ENCODE results near the gene FMR1. TPM values are rescaled to one million over a fixed set of nuclear protein-coding genes. Genes with fewer than 3 reads are reported as not detected.

FMR1 gene
- polyA plus RNA-seq = 103 TPM
- long read RNA-seq, donor 1, full-length matches to known transcripts = 4 of 4 reads
- long read RNA-seq, donor 1, partial matches to known transcripts = 0 of 4 reads
- long read RNA-seq, donor 1, other reads (novel, unspliced or antisense) = 0 of 4 reads
- long read RNA-seq, donor 2, partial matches to known transcripts = 7 of 10 reads
- long read RNA-seq, donor 2, other reads (novel, unspliced or antisense) = 0 of 10 reads
- long read RNA-seq, donor 3, full-length matches to known transcripts = 7 of 7 reads
- long read RNA-seq, donor 3, partial matches to known transcripts = 0 of 7 reads
- long read RNA-seq, donor 3, other reads (novel, unspliced or antisense) = 0 of 7 reads
- long read RNA-seq, donor 4 = 0 reads
- long read RNA-seq, donor 5 = 0 reads
- long read RNA-seq, donor 6, full-length matches to known transcripts = 5 of 5 reads
- long read RNA-seq, donor 6, partial matches to known transcripts = 0 of 5 reads
- long read RNA-seq, donor 6, other reads (novel, unspliced or antisense) = 0 of 5 reads
- long read RNA-seq, donor 7, partial matches to known transcripts = 0 of 1 reads
- long read RNA-seq, donor 7, other reads (novel, unspliced or antisense) = 0 of 1 reads
- long read RNA-seq, donor 8, partial matches to known transcripts = 0 of 2 reads
- long read RNA-seq, donor 8, other reads (novel, unspliced or antisense) = 0 of 2 reads
- long read RNA-seq, donor 9 = 0 reads
- long read RNA-seq, donor 10, full-length matches to known transcripts = 7 of 104 reads
- long read RNA-seq, donor 10, partial matches to known transcripts = 97 of 104 reads
- long read RNA-seq, donor 10, other reads (novel, unspliced or antisense) = 0 of 104 reads
- long read RNA-seq, donor 11, full-length matches to known transcripts = 3 of 3 reads
- long read RNA-seq, donor 11, partial matches to known transcripts = 0 of 3 reads
- long read RNA-seq, donor 11, other reads (novel, unspliced or antisense) = 0 of 3 reads

DNA sequence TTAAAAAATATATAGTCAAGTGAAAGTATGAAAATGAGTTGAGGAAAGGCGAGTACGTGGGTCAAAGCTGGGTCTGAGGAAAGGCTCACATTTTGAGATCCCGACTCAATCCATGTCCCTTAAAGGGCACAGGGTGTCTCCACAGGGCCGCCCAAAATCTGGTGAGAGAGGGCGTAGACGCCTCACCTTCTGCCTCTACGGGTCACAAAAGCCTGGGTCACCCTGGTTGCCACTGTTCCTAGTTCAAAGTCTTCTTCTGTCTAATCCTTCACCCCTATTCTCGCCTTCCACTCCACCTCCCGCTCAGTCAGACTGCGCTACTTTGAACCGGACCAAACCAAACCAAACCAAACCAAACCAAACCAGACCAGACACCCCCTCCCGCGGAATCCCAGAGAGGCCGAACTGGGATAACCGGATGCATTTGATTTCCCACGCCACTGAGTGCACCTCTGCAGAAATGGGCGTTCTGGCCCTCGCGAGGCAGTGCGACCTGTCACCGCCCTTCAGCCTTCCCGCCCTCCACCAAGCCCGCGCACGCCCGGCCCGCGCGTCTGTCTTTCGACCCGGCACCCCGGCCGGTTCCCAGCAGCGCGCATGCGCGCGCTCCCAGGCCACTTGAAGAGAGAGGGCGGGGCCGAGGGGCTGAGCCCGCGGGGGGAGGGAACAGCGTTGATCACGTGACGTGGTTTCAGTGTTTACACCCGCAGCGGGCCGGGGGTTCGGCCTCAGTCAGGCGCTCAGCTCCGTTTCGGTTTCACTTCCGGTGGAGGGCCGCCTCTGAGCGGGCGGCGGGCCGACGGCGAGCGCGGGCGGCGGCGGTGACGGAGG, at the start of gene FMR1:
Gene FMR1, plus strand, starts transcription at position 728 of the 831 bp plus-strand sequence. CDS start 261 bp downstream, outside the sequence.
- no peaks in the 10 kb centered on the region for H3K27me3 ChIP-seq (ENCODE audit: control insufficient read depth, insufficient read depth, low read length)
- H3K27ac ChIP-seq (ENCODE audit: low read length) = peak within 1 kb of the TSS; percentile 100
- H3K4me1 ChIP-seq (ENCODE audit: control insufficient read depth, insufficient read depth, low read length) = peaks cover 13% of the 10 kb centered on the region
- peak; percentile 93 to 94 for DNase-seq
- H3K9me3 ChIP-seq (ENCODE audit: control insufficient read depth, low read depth, low read length) = no peaks in the 10 kb centered on the region
- WGBS (ENCODE audit: insufficient coverage, low lambda C conversion rate) = no CpG with 5 or more reads among the region's 66 CpGs
- peak within 1 kb of the TSS; percentile 98 for H3K4me3 ChIP-seq (ENCODE audit: low read length)
- no peaks in the 10 kb centered on the region for H3K36me3 ChIP-seq (ENCODE audit: control insufficient read depth, insufficient read depth, low read length)

DNA sequence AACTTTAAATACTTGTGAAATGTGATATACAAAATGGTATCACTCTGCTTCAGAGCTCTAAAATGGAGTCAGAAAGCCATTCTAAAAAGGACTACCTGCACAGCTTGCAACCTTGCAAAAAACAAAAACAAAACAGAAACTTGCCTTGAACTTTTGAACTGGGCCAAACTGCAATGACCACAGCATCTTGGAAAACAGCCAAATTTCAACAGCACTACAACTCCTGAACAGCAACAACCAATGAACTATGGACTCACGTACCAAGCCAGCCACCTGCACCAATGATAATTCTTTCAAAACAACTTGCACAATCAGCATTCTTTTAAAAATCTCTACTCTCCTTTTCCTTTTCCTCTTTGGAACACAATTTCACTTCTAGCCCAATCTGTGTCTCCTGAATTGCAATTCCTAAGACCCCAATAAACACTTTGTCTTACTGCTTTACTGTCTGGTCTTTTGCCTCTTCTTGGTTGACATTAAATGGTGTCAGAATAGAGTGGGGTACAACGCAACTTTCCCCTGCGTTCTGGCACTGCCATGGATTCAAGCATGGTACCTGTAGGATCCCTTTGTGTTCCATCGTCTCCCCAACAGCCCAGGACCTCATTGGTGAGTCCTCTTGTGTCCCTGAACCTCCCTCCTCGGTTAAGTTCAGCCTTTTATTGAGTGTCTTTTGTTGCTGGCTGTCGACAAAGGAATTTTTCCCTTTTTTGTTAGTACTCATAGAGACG, 35.7 kb upstream of the FMR1 start:
- Histone ChIP-seq H3K4me3 (ENCODE audit: low read length) (no peak overlapping the region), H3K27me3 (ENCODE audit: control insufficient read depth, insufficient read depth, low read length) (no peaks in the 10 kb centered on the region), H3K9me3 (ENCODE audit: control insufficient read depth, low read depth, low read length) (no peaks in the 10 kb centered on the region), H3K27ac (ENCODE audit: low read length) (peak overlapping the region; percentile 75), H3K4me1 (ENCODE audit: control insufficient read depth, insufficient read depth, low read length) (peaks cover 10% of the 10 kb centered on the region), H3K36me3 (ENCODE audit: control insufficient read depth, insufficient read depth, low read length) (no peaks in the 10 kb centered on the region)
- no CpG with 5 or more reads among the region's 7 CpGs for WGBS (ENCODE audit: insufficient coverage, low lambda C conversion rate)
- peak; percentile 68 to 85 for DNase-seq

GRCh38 chrX:147876849-147877646, 34.7 kb upstream of the FMR1 start:
- H3K36me3 ChIP-seq (ENCODE audit: control insufficient read depth, insufficient read depth, low read length) = no peaks in the 10 kb centered on the region
- H3K4me3 ChIP-seq (ENCODE audit: low read length) = no peak overlapping the region
- H3K27me3 ChIP-seq (ENCODE audit: control insufficient read depth, insufficient read depth, low read length) = no peaks in the 10 kb centered on the region
- DNase-seq = no peak
- no peaks in the 10 kb centered on the region for H3K9me3 ChIP-seq (ENCODE audit: control insufficient read depth, low read depth, low read length)
- peaks cover 10% of the 10 kb centered on the region for H3K4me1 ChIP-seq (ENCODE audit: control insufficient read depth, insufficient read depth, low read length)
- WGBS (ENCODE audit: insufficient coverage, low lambda C conversion rate) = no CpG with 5 or more reads among the region's 4 CpGs
- H3K27ac ChIP-seq (ENCODE audit: low read length) = no peak overlapping the region

DNA sequence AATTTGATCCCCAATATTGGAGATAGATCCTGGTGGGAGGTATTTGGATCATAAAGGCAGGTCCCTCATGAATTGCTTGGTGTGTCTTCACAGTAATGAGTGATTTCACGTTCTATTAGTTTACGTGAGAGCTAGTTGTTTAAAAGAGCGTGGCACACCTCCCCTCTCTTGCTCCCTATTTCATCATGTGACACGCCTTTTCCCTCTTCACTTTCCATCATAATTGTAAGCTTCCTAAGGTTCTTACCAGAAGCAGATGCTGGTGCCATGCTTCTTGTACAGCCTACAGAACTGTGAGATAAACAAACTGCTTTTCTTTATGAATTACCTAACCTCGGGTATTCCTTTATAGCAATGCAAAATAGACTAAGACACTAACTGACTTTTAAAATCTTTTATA, 34.0 kb upstream of the FMR1 start:
- H3K36me3 ChIP-seq (ENCODE audit: control insufficient read depth, insufficient read depth, low read length) = no peaks in the 10 kb centered on the region
- peaks cover 10% of the 10 kb centered on the region for H3K4me1 ChIP-seq (ENCODE audit: control insufficient read depth, insufficient read depth, low read length)
- H3K27ac ChIP-seq (ENCODE audit: low read length) = no peak overlapping the region
- H3K9me3 ChIP-seq (ENCODE audit: control insufficient read depth, low read depth, low read length) = no peaks in the 10 kb centered on the region
- DNase-seq = no peak
- no CpG with 5 or more reads among the region's 5 CpGs for WGBS (ENCODE audit: insufficient coverage, low lambda C conversion rate)
- no peak overlapping the region for H3K4me3 ChIP-seq (ENCODE audit: low read length)
- H3K27me3 ChIP-seq (ENCODE audit: control insufficient read depth, insufficient read depth, low read length) = no peaks in the 10 kb centered on the region

DNA sequence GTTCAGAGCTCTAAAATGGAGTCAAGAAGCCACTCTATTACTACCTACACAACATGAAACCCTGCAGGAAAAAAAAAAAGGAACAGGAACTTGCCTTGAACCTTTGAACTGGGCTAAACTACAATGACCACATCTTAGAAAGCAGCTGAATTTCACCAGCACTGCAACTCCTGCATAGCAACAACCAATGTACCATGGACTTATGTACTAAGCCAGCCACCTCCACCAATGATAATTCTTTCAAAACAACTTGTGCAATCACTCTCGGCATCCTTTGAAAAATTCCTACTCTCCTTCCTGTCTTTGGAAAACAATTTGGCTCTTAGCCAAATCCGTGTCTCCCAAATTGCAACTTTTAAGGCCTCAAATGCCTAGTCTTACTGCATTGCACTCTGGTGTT, 26.8 kb upstream of the FMR1 start:
- peak; percentile 69 to 84 for DNase-seq
- H3K27ac ChIP-seq (ENCODE audit: low read length) = peak overlapping the region; percentile 88

DNA sequence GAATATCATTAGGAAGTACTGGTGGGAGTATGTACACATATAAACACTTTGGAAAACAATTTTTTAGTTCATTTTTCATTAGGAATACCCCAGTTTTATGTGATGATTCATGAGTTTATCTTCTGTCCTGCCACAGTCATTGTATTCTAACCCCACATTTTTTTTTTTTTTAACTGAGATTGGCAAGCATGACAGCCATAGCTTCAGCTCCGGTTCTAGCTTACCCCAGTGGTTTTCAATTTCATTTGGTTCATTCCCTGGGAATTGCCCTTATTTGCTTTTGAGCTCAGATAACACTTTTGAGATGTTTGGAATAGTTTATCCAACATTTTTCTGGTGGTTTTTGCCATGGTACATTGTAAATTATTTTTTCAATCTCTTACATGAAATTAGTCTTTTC, 21.0 kb upstream of the FMR1 start:
- H3K36me3 ChIP-seq (ENCODE audit: control insufficient read depth, insufficient read depth, low read length) = no peaks in the 10 kb centered on the region
- no peak for DNase-seq
- H3K9me3 ChIP-seq (ENCODE audit: control insufficient read depth, low read depth, low read length) = no peaks in the 10 kb centered on the region
- H3K27ac ChIP-seq (ENCODE audit: low read length) = no peak overlapping the region
- H3K4me3 ChIP-seq (ENCODE audit: low read length) = no peak overlapping the region
- H3K27me3 ChIP-seq (ENCODE audit: control insufficient read depth, insufficient read depth, low read length) = no peaks in the 10 kb centered on the region
- WGBS (ENCODE audit: insufficient coverage, low lambda C conversion rate) = no CpG with 5 or more reads among the region's 1 CpG
- H3K4me1 ChIP-seq (ENCODE audit: control insufficient read depth, insufficient read depth, low read length) = no peaks in the 10 kb centered on the region

More for the DNA sequence above, 26.8 kb upstream of the FMR1 start:
- Histone ChIP-seq H3K9me3 (ENCODE audit: control insufficient read depth, low read depth, low read length) (no peaks in the 10 kb centered on the region), H3K27me3 (ENCODE audit: control insufficient read depth, insufficient read depth, low read length) (no peaks in the 10 kb centered on the region), H3K4me1 (ENCODE audit: control insufficient read depth, insufficient read depth, low read length) (peaks cover 3% of the 10 kb centered on the region), H3K36me3 (ENCODE audit: control insufficient read depth, insufficient read depth, low read length) (no peaks in the 10 kb centered on the region), H3K4me3 (ENCODE audit: low read length) (no peak overlapping the region)
- WGBS (ENCODE audit: insufficient coverage, low lambda C conversion rate) = no CpG with 5 or more reads among the region's 2 CpGs

DNA sequence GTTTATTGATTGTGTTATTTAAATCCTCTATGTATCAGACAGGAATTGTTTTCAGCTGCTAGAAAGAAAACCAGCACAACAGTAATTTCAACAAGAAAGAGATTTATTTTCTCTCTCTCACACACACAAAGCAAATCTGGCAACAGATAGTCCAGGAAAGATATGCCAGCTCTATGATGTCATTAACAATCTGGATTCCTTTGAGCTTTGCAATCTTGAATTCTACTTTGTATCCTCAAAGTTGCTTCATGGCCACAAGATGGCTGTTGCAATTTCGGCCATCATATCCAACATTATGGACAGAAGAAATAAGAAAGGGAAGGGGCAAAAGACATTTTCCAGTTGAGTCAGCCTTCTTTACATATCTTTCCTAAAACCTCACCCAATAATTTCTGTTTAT, 19.8 kb upstream of the FMR1 start:
- WGBS (ENCODE audit: insufficient coverage, low lambda C conversion rate) = no CpG with 5 or more reads among the region's 1 CpG
- no peaks in the 10 kb centered on the region for H3K27me3 ChIP-seq (ENCODE audit: control insufficient read depth, insufficient read depth, low read length)

GRCh38 chrX:147893741-147894140, 18.0 kb upstream of the FMR1 start:
- Histone ChIP-seq H3K9me3 (ENCODE audit: control insufficient read depth, low read depth, low read length) (peaks cover 4% of the 10 kb centered on the region), H3K27ac (ENCODE audit: low read length) (no peak overlapping the region), H3K4me1 (ENCODE audit: control insufficient read depth, insufficient read depth, low read length) (no peaks in the 10 kb centered on the region), H3K36me3 (ENCODE audit: control insufficient read depth, insufficient read depth, low read length) (no peaks in the 10 kb centered on the region), H3K4me3 (ENCODE audit: low read length) (no peak overlapping the region), H3K27me3 (ENCODE audit: control insufficient read depth, insufficient read depth, low read length) (no peaks in the 10 kb centered on the region)
- no peak for DNase-seq

More for the DNA sequence above, 19.8 kb upstream of the FMR1 start:
- Histone ChIP-seq H3K4me3 (ENCODE audit: low read length) (no peak overlapping the region), H3K27ac (ENCODE audit: low read length) (no peak overlapping the region), H3K36me3 (ENCODE audit: control insufficient read depth, insufficient read depth, low read length) (no peaks in the 10 kb centered on the region), H3K4me1 (ENCODE audit: control insufficient read depth, insufficient read depth, low read length) (no peaks in the 10 kb centered on the region), H3K9me3 (ENCODE audit: control insufficient read depth, low read depth, low read length) (peaks cover under 1% of the 10 kb centered on the region)
- peak in 1 of 2 donors; percentile 29 for DNase-seq

DNA sequence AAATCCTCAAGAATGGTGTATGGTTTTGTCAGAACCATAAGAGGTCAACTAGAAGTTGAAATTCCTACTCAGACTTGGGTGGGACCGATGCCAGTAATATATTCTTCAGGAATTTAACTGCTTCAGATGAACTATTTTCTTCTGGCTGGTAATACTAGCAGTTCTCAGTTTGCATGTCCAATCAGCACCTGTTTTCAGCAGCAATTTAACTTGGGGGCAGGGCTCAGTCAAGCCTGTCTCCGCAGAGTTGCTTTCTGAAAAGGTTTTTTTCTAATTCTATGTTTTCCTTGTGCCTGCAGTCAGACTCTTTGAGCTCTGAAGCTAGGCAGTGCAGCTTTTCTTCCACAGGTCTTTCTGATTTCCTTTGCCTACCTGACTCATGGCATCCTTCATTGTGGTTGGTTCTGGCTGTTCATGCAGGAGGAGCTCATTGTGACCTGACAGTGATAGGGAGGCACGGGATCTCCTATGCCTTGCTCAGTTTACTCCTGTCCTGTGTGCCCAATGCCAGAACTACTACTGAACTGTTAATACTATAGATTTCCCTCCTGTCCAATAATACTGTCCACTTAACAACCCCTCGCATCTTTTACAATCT, 17.3 kb upstream of the FMR1 start:
- H3K36me3 ChIP-seq (ENCODE audit: control insufficient read depth, insufficient read depth, low read length) = no peaks in the 10 kb centered on the region
- peak in 1 of 2 donors; percentile 34 for DNase-seq
- H3K4me1 ChIP-seq (ENCODE audit: control insufficient read depth, insufficient read depth, low read length) = no peaks in the 10 kb centered on the region
- peak overlapping the region; percentile 27 for H3K27ac ChIP-seq (ENCODE audit: low read length)
- H3K4me3 ChIP-seq (ENCODE audit: low read length) = no peak overlapping the region
- H3K27me3 ChIP-seq (ENCODE audit: control insufficient read depth, insufficient read depth, low read length) = no peaks in the 10 kb centered on the region
- no CpG with 5 or more reads among the region's 4 CpGs for WGBS (ENCODE audit: insufficient coverage, low lambda C conversion rate)
- H3K9me3 ChIP-seq (ENCODE audit: control insufficient read depth, low read depth, low read length) = peaks cover 4% of the 10 kb centered on the region

Data from large intestine (tissue), 12 donors.